Epithelial cell of proximal tubule (primary cell): ENCODE data around the gene PLAC1. TPM values are rescaled to one million over a fixed set of nuclear protein-coding genes. Genes with fewer than 3 reads are reported as not detected.

Experiments
- DNase-seq: peaks from one replicate; pipeline ENCODE4 v3.0.0-alpha.2; 2011; ENCODE audit warnings: low read depth
- H3K4me3 ChIP-seq: 2 replicates; pipeline ENCODE4 v1.5.1; 2011; ENCODE audit warnings: low read depth, mild to moderate bottlenecking, low read length
- CTCF ChIP-seq: conservative IDR thresholded peaks from 2 replicates; pipeline ENCODE4 v1.5.1; 2012; ENCODE audit warnings: low read depth, mild to moderate bottlenecking, low read length
- total RNA-seq: library from RNA; depleted of rRNA; stranded (reverse); fragments of >200 nt; gene quantifications from 2 replicates; pipeline ENCODE4 v1.2.3, GENCODE V29; 2015

PLAC1 gene
- total RNA-seq, 1 donor from 2014 or later, result not detected

GRCh38 chrX:134692233-134692632 lies 34.0 kb upstream of the PLAC1 start:
- no peak for DNase-seq
- no peak overlapping the region for H3K4me3 ChIP-seq
- TF ChIP-seq CTCF, result no peak

- no peak for TF ChIP-seq CTCF
- no peak overlapping the region for H3K4me3 ChIP-seq
- DNase-seq, result no peak
Measured at GRCh38 chrX:134691453-134691852, 33.2 kb upstream of the PLAC1 start.

- DNase-seq, result no peak
- H3K4me3 ChIP-seq, result no peak overlapping the region
- TF ChIP-seq CTCF, result no peak
Measured at GRCh38 chrX:134688839-134689238, 30.6 kb upstream of the PLAC1 start.

GRCh38 chrX:134688031-134688823 lies 30.0 kb upstream of the PLAC1 start:
- no peak for DNase-seq
- H3K4me3 ChIP-seq, result no peak overlapping the region
- no peak for TF ChIP-seq CTCF

- no peak overlapping the region for H3K4me3 ChIP-seq
- TF ChIP-seq CTCF, result no peak
- DNase-seq, result no peak
Measured at GRCh38 chrX:134685668-134686067, 27.4 kb upstream of the PLAC1 start.

GRCh38 chrX:134684956-134685355 lies 26.7 kb upstream of the PLAC1 start:
- no peak overlapping the region for H3K4me3 ChIP-seq
- TF ChIP-seq CTCF, result no peak
- DNase-seq, result no peak
